H1 (cell line): Measurements from ENCODE around the gene TXNL4A. TPM values are rescaled to one million over a fixed set of nuclear protein-coding genes. Genes with fewer than 3 reads are reported as not detected.

Source experiments
- ASH2L ChIP-seq: fragments of 200-600, 300-600 bp; sonication (generic); IDR thresholded peaks from one replicate; pipeline ENCODE4 v1.7.1; 2017; ENCODE audit warnings: low read length
- FOSL1 ChIP-seq: IDR thresholded peaks from 2 replicates; pipeline ENCODE4 v1.6.1; 2011; ENCODE audit warnings: mild to moderate bottlenecking, low read depth, low read length, moderate library complexity; ENCODE audit not compliant: insufficient read depth
- HDAC6 ChIP-seq: IDR thresholded peaks from one replicate; pipeline ENCODE4 v1.7.1; 2012; ENCODE audit warnings: low read depth, mild to moderate bottlenecking, inconsistent platforms, low read length, moderate library complexity
- POLR2AphosphoS5 ChIP-seq: IDR thresholded peaks from 2 replicates; pipeline ENCODE4 v1.6.1; 2011; ENCODE audit warnings: low read depth, low read length
- TCF12 ChIP-seq: IDR thresholded peaks from 2 replicates; pipeline ENCODE4 v1.6.1; 2011; ENCODE audit warnings: low read depth, mild to moderate bottlenecking, low read length
- polyA plus RNA-seq, 7 experiments: library from polyadenylated mRNA; depleted of rRNA in 3 of 7; stranded (reverse) in 5 of 7; unstranded in 2 of 7; fragments of >200 nt in 5 of 7; fragments of 200-250 nt in 2 of 7; gene quantifications; 1 replicate in 5 of 7; 2 replicates in 1 of 7; 4 replicates in 1 of 7; pipeline versions ENCODE4 v1.2.1 to v1.2.3, GENCODE V29; 2011 to 2013; ENCODE audit warnings: missing spikeins in 2 of 7, mixed read lengths in 2 of 7
- total RNA-seq: library from RNA; stranded (reverse); fragmentation: NEBNext Ultra II Directional; extraction: Animal tissue kit (Norgen Biotek cat#: 25700); gene quantifications from 2 replicates; pipeline ENCODE4 v1.2.1, GENCODE V29; 2021
- TF ChIP-seq, protein P1 (sequence below): fragments of 300-600 bp; sonication (generic); IDR thresholded peaks from 2 replicates; pipeline ENCODE4 v1.7.1; 2012; ENCODE audit warnings: low read length, moderate library complexity, mild to moderate bottlenecking, inconsistent platforms; ENCODE audit not compliant: insufficient replicate concordance
- TF ChIP-seq, protein P2 (sequence below): IDR thresholded peaks from 2 replicates; pipeline ENCODE4 v1.6.1; 2012; ENCODE audit warnings: low read length, inconsistent platforms
- TF ChIP-seq, protein P3 (sequence below): IDR thresholded peaks from 2 replicates; pipeline ENCODE4 v1.6.1; 2012; ENCODE audit warnings: inconsistent platforms

Gene TXNL4A
- total and polyA plus RNA-seq, 2 of the 8 experiments (the other 6 are each of a cell fraction or from before 2014, with no cell fraction given), result 169 to 181 TPM

DNA sequence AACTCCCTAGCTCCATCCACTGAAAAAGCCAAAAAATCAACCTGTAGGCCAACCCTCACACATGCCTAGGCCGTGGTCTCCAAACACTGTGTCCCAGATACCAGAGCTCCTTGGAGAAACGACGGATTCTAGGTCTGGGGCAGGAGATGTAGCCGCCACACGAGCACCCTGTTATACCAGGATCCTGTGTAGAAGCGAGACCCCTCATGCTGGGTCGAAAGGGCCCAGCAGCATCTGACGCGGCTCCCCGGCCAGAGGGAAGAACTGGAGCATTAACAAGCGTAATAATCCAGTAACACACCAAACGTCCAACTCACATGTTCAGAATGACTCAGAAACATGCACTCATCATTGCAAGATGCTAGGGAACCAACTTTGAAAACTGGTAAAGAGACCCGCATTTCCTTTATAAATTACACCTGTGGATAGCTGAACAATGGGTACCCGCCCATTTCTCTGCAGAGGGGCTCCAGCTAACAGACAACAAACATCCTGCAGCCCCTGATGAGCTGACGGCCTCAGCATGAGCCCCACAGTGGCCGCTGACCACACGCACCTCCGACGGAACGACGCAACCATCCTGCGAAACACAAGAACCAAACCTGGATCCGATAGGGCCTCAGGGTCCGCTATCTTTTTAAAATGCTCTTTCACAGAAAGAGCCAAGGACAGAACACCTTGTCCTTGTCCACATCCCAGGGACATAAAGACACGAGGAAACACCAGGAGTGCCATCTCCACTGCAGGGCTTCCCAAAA is 51.1 kb downstream of the TXNL4A start (continued):
- TF ChIP-seq, protein P1, sequence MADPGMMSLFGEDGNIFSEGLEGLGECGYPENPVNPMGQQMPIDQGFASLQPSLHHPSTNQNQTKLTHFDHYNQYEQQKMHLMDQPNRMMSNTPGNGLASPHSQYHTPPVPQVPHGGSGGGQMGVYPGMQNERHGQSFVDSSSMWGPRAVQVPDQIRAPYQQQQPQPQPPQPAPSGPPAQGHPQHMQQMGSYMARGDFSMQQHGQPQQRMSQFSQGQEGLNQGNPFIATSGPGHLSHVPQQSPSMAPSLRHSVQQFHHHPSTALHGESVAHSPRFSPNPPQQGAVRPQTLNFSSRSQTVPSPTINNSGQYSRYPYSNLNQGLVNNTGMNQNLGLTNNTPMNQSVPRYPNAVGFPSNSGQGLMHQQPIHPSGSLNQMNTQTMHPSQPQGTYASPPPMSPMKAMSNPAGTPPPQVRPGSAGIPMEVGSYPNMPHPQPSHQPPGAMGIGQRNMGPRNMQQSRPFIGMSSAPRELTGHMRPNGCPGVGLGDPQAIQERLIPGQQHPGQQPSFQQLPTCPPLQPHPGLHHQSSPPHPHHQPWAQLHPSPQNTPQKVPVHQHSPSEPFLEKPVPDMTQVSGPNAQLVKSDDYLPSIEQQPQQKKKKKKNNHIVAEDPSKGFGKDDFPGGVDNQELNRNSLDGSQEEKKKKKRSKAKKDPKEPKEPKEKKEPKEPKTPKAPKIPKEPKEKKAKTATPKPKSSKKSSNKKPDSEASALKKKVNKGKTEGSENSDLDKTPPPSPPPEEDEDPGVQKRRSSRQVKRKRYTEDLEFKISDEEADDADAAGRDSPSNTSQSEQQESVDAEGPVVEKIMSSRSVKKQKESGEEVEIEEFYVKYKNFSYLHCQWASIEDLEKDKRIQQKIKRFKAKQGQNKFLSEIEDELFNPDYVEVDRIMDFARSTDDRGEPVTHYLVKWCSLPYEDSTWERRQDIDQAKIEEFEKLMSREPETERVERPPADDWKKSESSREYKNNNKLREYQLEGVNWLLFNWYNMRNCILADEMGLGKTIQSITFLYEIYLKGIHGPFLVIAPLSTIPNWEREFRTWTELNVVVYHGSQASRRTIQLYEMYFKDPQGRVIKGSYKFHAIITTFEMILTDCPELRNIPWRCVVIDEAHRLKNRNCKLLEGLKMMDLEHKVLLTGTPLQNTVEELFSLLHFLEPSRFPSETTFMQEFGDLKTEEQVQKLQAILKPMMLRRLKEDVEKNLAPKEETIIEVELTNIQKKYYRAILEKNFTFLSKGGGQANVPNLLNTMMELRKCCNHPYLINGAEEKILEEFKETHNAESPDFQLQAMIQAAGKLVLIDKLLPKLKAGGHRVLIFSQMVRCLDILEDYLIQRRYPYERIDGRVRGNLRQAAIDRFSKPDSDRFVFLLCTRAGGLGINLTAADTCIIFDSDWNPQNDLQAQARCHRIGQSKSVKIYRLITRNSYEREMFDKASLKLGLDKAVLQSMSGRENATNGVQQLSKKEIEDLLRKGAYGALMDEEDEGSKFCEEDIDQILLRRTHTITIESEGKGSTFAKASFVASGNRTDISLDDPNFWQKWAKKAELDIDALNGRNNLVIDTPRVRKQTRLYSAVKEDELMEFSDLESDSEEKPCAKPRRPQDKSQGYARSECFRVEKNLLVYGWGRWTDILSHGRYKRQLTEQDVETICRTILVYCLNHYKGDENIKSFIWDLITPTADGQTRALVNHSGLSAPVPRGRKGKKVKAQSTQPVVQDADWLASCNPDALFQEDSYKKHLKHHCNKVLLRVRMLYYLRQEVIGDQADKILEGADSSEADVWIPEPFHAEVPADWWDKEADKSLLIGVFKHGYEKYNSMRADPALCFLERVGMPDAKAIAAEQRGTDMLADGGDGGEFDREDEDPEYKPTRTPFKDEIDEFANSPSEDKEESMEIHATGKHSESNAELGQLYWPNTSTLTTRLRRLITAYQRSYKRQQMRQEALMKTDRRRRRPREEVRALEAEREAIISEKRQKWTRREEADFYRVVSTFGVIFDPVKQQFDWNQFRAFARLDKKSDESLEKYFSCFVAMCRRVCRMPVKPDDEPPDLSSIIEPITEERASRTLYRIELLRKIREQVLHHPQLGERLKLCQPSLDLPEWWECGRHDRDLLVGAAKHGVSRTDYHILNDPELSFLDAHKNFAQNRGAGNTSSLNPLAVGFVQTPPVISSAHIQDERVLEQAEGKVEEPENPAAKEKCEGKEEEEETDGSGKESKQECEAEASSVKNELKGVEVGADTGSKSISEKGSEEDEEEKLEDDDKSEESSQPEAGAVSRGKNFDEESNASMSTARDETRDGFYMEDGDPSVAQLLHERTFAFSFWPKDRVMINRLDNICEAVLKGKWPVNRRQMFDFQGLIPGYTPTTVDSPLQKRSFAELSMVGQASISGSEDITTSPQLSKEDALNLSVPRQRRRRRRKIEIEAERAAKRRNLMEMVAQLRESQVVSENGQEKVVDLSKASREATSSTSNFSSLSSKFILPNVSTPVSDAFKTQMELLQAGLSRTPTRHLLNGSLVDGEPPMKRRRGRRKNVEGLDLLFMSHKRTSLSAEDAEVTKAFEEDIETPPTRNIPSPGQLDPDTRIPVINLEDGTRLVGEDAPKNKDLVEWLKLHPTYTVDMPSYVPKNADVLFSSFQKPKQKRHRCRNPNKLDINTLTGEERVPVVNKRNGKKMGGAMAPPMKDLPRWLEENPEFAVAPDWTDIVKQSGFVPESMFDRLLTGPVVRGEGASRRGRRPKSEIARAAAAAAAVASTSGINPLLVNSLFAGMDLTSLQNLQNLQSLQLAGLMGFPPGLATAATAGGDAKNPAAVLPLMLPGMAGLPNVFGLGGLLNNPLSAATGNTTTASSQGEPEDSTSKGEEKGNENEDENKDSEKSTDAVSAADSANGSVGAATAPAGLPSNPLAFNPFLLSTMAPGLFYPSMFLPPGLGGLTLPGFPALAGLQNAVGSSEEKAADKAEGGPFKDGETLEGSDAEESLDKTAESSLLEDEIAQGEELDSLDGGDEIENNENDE, result no peak
- TF ChIP-seq FOSL1, result no peak
- no peak for TF ChIP-seq ASH2L
- TF ChIP-seq, protein P2, sequence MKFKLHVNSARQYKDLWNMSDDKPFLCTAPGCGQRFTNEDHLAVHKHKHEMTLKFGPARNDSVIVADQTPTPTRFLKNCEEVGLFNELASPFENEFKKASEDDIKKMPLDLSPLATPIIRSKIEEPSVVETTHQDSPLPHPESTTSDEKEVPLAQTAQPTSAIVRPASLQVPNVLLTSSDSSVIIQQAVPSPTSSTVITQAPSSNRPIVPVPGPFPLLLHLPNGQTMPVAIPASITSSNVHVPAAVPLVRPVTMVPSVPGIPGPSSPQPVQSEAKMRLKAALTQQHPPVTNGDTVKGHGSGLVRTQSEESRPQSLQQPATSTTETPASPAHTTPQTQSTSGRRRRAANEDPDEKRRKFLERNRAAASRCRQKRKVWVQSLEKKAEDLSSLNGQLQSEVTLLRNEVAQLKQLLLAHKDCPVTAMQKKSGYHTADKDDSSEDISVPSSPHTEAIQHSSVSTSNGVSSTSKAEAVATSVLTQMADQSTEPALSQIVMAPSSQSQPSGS, result no peak
- TF ChIP-seq TCF12, result no peak
- TF ChIP-seq, protein P3, sequence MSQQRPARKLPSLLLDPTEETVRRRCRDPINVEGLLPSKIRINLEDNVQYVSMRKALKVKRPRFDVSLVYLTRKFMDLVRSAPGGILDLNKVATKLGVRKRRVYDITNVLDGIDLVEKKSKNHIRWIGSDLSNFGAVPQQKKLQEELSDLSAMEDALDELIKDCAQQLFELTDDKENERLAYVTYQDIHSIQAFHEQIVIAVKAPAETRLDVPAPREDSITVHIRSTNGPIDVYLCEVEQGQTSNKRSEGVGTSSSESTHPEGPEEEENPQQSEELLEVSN, result no peak
- no peak for TF ChIP-seq POLR2AphosphoS5
- TF ChIP-seq HDAC6, result no peak
